Germinal center (tissue), 1 donor: ENCODE data around the gene TPMT.
"Not testable (repeated sequence)": the region's sequence is repeated elsewhere in the genome, so short reads cannot be mapped to it uniquely, and the experiment has no call there.

Source experiments
- DNase-seq: peaks from one replicate; pipeline ENCODE4 v3.0.0; 2012; ENCODE audit warnings: mixed read lengths, low spot score

Gene TPMT

DNA sequence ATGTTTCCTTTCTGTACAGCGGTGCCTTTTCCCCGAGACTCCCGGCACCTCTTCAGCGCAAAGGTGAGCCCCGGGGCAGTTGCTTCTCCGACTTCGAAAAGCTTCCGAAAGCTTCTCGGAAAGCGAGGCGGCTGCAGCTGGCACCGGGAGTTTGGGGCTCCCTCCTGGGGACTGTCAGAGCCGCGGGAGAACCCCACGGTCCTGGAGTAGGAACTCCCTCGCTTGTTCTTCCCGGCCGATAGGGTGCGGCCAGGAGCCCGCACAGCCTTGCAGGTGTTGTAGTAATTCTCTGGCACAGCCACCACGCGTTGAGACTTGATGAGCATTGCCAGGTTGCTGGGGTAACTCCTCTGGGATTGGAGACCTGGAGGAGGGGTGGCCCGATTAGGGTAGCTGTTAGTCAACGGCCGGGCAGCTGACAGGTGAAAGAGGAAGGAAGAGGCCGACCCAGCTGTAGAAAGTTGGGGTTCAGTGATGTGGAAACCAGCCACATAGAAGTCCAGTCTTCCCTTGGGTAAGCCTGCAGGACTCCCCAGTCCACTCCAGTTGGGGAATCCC lies 1.1 kb upstream of the TPMT start:
- peak; percentile 80 for DNase-seq

DNA sequence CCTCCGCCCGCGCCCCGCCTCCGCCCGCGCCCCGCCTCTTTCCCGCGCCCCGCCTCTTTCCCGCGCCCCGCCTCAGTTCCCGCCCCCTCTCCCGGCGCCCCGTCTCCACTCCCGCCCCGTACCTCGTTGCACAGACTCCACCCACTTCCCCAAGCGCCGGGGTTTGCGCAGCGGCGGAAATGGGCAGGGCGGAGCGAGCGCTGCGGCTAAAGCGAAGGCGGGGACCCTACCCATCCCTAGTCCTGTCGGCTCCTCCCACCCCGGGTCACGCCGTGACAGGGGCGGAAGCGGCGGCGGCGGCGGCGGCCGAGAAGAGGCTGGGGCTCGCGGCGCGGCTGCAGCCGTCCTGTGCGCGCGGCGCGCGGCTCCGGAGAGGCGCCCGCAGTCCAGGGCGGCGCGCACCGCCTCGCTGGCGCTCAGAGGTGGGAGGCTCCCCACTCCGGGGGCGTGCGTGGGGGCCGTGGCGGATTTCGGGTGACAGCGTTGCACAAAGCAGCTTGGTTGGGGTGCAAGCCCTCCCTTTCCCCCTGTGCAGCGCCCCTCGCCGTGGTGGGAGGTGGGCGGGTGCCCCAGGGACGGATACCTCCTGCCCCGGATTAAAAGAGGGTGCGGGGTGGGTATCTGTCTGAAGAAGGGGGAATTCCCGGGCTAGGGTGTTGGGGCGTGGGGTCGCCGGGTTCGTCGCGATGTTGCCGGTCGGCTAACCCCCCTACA lies 430 bp upstream of the TPMT start, which contains the start of gene KDM1B:
TSS of gene KDM1B (plus strand) at position 273 of the 714 bp plus-strand sequence. CDS start 4,474 bp downstream, outside the sequence.
- peak; percentile 99 for DNase-seq

DNA sequence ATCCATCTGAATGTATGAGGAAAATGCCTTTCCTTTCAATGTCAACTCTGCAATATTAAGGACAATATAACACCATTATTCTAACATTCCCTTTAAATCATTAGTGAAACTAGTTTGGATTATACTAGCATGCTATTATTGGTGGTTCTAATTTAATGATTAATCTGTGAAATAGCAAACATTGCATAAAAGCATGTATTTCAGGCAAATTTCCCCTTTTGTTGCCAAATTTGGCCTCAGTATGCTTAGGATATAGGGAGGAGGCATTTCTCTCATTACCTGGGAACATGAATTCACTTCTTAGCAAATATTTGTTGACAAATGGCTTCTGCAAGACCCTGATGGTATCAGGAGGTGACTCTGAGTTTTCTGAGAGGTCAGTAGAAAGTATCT lies 1.6 kb downstream of the TPMT start:
- no peak for DNase-seq

DNA sequence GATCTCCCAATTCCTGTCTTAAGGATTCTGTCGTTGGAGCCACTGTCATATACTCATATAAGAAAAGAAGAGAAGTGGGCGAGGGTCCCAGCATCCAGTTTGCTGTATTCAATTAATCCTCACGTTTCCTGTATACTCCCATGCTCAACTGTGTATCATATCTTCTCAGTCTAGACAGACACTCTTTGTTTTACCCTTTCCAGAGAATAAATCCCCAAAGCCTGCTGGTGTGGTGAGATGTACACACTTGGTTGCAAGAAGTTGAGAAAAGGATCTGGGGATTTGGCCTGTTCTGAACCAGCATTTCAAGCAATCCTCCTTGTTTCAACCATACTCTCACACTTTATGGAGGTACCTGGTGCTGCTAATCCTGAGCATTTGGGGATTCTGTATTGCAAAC lies 3.1 kb downstream of the TPMT start:
- DNase-seq: no peak

DNA sequence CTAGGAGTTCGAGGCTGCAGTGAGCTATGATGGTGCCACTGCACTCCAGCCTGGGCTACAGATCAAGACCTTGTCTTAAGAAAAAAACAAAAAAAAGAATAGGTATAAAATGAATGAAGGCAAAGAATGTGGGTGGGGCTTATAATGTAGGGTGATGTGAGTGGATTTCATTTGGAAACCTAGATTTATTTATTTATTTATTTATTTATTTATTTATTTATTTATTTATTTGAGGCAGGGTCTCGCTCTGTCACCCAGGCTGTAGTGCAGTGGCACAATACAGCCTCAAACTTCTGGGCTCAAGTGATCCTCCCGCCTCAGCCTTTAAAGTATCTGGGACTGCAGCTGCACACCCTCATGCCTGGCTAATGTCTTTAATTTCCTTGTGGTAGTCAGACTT lies 3.5 kb downstream of the TPMT start:
- DNase-seq: not testable (repeated sequence)

DNA sequence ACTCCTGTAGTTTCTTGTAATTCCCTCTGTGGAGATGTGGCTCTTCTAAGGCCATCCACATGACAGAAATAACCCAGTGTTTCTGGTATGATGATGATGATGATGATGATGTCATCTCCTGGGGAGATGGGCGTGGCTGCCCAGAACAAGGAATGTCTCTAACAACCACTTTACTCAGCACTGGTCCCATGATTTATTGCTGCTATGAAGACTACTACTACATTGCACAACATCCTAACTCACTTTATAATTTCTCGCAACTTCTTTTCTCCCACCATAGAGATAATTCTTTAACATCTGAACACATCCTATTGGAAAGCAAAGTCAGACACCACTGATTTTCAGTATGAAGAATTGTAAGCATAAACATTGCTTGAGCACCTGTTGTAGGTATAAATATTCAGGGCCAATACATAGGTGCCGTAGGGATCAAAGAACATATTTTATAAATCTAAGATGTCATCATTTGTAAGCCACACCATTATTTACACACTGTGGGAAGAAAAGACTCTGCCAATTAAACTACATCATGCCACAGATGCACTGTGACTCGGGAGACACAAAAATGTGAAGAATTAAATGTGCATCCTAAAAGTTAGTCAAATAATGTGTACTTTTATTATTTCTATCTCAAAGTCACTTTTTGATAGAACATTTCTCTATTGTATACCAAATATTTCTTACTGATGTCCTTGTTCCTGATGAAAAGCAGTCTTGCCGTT lies 6.4 kb downstream of the TPMT start:
- DNase-seq: no peak

DNA sequence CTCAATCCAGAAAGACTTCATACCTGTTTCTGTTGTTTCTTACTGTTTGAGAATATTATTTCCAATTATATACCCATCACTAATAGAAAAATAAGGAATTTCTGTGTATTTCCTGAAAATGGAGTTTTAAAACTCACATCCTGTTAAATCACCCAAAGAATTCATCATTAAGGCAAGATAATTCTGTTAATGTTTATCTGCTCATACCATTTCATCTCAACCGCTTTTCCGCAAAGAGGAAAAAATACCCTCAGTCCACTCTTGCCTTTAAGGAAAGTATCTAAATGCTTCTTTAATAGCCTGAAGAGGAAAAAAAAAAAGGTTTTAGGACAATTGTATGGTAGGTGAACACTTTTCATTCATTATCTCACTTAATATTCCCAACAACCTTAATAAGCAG lies 7.3 kb downstream of the TPMT start:
- no peak for DNase-seq

DNA sequence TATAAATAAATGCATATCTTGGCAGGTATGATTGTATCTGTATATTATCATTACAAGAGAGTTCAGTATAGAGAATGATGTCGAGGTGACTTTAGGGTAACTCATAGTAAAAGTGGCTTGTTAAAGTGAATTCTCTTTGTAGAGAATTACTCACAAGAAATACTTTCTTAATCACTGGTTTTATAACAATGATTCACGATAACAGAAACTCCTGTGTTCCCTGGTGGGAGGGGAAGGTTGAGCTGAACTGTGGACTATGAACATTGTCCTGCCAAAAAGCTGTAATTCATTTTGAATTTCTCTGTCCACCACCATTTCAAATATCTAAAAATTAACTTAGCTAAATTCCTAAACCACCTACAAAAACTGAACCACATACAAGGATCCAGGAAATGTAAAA lies 7.7 kb downstream of the TPMT start:
- DNase-seq: no peak

DNA sequence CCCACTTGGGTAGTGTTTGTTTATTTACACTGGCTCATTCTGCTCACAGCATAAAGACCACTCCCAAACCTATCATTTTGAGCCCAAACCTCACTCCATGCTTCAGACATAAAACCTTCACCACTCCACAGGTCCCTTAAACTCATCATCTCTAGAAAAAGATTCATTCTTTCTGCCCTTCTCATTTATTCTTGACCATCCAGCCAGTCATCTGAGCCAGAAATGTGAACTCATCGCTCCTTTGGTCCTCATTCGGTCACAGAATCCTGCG lies 12.4 kb downstream of the TPMT start:
- no peak for DNase-seq

DNA sequence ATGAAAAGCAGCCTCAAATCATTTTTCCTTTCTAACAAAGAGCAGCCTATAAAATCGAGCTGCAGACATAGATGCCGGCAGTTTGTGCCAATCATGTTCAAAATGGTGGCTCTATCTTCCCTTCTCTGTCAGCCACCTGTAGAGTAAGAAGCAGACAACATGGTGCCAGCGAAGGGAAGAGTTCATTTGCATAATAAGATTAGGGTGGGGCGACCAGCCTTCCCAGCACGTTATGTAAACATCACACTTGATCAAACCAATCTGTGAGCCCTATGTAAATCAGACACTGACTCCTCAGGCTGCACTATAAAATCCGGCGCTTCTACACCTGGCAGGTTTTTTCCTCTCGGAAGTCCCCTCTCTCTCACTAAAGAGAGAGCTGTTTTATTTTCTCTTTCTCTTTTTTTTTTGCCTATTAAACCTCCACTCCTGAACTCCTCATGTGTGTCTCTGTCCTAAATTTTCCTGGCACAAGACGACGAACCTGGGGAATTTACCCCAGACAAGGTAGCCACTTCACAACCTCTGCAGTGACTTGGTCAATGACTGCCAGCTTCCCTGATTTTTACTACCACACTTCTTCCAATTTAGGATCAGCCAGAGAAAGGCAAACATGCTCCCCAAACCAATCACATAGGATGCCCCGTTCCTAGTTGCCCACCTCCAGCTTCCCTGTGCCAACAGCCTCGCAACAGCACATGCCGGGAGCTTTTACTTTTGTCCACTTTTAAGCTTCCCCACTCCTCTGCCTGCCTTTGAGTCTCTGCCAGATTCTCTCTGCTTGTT lies 12.9 kb downstream of the TPMT start:
- DNase-seq: no peak

DNA sequence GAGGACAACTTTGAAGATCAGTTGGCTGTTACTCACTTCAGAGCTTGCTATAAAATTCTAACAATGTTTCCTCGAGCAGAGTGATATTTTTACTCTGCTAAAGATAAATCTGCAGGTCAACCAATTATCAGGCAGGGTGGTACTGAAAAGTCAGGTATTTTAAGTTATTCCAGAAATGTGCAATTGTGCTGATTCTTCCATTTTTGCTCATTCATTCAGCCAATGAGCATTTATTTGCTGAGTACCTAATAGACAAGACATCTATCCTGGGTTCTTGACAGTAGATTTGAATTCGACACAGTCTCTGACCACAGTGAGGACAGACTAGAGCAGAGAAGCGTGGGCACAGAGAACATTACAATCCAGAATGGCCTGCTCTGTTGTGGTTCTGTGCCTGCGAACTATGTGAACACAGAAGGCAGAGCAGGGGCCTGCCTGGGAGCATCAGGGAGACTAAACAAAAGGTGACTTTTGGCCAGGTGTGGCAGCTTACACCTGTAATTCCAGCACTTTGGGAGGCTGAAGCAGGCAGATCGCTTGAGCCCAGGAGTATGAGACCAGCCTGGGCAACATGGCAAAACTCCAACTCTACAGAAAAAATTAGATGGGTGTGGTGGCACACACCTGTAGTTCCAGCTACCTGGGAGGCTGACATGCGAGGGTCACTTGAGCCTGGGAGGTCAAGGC lies 14.8 kb downstream of the TPMT start:
- DNase-seq: no peak

DNA sequence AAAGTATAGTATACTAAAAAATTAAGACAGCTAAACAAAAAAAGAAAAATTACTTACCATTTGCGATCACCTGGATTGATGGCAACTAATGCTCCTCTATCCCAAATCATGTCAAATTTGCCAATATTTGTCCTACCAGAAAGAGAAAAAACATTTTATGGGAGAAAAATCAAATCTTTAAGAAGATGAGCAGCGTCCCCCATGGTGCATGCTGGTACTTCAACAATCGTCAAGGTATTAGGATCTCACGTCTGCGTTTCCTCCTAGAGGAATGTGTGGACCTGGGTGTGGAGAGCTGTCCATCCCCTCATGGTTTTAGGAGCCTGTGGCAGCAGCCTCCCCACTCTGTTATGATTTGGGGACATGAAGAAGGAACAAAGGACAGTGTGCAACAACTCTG lies 16.0 kb downstream of the TPMT start:
- DNase-seq: no peak

DNA sequence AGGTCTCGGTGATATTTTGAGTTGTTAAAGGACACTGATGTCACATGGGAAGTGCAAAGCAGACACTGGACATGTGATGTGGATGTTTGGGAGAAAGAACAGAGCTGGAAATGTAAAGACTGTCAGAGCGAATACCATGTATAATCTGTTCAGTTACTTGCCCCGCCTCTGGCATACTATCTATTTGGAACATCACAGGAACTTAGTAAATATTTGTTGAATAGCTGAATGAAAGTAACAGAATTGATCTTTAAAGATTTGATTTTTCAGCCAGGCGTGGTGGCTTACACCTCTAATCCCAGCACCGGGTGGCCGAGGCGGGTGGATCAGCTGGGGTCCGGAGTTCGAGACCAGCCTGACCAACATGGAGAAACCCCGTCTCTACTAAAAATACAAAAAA lies 18.6 kb downstream of the TPMT start:
- no peak for DNase-seq

DNA sequence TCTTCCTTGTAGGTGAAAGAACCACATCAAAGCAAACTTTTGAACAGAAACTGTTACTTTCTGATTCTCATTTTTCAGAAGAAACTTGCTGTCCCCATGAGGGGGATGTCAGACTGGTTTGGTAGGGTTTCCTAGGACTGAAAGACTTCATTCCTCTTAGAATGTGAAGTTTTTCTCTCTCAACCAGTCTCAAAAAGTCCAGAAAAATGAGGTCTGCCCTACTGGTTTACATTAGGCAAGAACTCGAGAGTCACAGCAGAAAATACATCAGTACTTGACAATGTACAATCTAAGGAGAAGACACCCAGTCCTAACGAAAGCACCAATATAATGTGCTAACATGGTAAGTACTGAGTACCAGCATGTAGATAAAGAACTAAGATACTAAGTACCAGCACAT lies 19.7 kb downstream of the TPMT start:
- DNase-seq: no peak

DNA sequence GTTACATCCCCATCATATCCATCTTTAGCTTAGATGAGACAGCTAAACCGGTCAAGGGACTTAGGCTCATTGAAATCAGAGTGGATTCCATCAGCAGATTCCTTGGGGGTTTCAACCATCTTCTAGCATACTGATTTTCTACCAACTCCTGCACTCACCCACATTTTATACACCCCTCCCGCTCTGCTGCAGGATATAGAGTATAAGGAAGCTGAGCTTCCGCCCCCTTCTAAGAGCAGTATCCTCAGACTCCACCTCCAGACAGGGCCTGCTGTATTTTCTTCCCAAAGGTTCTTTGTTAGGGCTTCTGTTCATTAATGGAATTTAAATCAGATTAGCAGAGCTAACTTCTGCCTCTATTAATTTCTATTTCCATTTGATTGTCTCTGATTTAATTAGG lies 22.5 kb downstream of the TPMT start:
- no peak for DNase-seq

DNA sequence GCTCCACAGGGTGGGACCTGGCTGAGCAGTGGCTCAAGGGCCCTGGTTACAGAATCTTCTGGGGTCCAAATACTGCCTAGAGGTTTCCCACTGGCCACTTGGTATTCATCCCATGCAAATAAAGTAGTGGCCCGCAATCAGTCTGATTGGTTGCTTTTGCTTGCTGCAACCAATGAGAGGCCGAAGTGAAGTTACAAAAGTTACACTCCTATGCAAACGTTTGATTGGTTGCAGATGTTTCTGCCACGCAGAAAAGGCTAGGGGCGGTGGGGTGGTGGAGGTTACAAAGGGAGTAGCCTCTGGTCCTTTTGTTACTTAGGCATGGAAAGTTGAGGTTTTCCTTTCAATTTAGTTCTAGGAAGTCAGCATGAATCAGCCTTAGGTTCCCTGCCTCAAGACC lies 28.8 kb downstream of the TPMT start:
- no peak for DNase-seq

DNA sequence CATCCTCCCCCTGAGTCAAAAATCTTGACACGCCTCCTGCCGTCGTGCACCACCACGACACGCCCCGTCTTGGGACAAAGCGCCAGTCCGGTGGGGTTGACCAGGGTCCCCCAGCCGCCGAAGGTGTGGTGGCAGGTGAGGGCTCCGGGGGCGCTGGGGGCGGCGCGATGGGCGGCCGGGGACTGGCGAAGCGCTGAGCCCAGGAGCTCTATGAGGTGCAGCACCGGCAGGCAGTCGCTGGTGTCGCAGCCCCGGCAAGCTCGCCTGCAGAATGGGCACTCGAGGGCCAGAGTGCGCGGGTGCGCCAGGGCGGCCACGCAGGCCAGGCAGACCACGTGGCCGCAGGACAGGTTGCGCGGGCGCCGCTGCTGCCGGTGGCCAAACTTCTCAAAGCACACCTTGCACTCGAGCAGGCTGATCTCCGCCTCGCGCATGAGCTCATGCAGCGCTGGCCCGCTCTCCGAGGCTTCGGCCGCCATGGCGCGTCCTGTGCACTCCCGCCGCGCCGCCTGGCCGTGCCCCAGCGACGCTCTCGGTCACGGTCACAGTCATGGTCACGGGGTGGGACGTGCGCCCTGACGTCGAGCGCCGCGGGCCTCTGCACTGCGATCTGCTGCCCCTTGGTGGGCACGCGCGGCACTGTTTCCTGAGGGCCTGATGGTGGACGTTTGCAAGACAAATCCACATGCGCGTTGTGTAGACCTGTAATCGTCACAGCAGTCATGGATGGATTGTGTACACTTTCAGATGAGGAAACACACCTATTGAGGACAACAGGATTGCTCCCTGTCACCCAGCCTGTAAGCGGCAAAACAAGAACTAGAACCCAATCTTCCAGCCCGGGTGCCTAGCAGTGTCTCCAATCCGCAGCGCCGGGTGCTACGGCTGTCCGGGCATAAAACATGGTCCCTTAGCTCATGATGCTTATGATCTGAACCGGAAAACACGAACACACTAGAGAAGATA lies 32.5 kb downstream of the TPMT start, which contains the start of gene NHLRC1:
TSS of gene NHLRC1 (minus strand) at position 550 of the 966 bp plus-strand sequence. CDS start at position 479, 71 bp downstream.
- DNase-seq: peak; percentile 80

DNA sequence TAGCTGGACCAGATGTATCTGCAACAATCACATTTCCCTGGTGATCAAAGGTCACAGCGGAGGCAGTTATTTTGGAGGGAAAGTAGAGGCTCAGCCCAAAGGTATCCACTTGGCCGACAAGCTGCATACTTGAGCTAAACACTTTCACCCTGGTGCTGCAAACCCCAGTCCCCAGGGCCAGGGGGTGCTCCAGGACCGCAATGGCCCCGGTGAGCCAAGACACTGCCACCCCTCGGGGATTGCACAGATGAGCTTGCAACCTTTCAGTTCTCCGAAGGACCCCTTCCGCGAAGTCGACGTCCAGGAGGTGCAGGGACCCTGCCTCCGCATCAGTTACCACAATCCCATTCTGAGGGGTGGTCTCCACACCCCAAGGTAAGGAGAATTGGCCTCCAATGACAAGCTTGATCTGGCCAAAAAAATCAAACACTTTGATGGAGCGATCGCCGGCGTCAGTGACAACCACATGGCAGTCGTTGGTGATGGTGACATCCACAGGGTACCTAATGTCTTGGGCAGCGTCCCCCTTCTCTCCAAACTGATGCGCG lies 33.2 kb downstream of the TPMT start:
- no peak for DNase-seq

DNA sequence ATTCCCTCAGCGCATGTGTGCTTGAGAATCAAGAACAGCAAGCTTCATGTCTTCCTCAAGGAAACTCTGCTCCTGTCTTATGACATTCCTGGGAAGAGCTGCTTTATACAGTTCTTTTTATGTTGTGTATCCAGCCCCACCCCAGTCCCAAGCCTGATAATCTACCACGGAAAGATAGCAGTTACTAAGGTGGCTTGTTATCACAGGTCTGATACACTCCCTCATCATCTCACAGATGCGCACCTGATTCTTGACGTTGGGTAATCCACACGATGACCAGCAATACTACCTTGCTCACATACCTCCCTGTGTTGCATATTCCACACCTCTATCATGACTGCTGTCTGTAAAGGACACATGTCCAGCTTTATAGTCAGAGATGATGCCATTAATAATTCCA lies 35.6 kb downstream of the TPMT start:
- no peak for DNase-seq

DNA sequence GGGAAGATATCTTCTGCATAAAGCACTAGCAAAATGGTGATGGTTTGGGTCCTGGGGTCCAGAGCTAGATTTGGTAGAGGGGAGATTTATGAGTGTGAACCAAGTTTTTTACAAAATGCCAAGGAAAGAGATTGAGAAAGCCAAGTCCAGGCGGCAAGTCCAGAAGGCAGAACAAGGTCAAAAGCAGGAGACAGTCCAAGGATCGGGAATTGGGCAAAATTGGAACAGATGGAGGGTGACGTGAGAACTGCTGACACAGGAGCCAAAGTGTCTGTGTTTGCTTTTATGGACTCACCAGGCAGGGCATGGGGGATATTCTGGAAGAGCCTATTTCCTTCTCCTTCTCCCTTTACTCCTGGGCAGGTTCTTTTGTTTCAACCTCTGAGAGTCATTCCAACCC lies 36.5 kb downstream of the TPMT start:
- DNase-seq: no peak

DNA sequence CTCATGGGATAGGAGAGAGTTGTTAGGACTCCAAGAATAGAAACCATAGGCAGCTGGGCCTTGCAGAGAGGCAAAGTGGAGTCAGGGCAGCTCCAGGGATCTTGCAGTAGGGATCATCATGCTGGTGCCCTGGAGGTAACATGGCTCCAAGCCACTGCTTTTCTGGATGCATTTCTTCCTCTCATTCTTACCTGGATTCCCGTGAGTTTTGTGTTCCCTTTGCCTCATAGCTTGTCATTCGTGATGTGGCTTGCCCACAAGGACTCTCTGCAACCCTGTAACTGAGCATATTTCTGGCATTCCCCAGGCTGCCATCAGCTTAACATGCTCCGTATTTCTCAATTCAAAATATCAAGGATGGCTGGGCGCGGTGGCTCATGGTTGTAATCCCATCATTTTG lies 37.7 kb downstream of the TPMT start:
- no peak for DNase-seq
